Activated T-helper 1 cell treated with anti-CD3 and anti-CD28 coated beads, Interleukin-12 subunit alpha, Interleukin-12 subunit beta, Interleukin-2, Interleukin-4 antibody, amounts not matched to agents 30 ng/mL and 10 ng/mL and 1 ng/mL, durations not matched to agents 14 hours and 24 hours and 36 hours (primary cell): Measurements from ENCODE around the gene GLYR1. TPM values are rescaled to one million over a fixed set of nuclear protein-coding genes. Genes with fewer than 3 reads are reported as not detected.

Source experiments
- DNase-seq: peaks from one replicate; pipeline ENCODE4 v3.0.0; 2021; ENCODE audit warnings: low spot score
- H3K27ac Mint-ChIP-seq: one replicate; pipeline ENCODE4 v1.8.0; 2021; ENCODE audit warnings: mild to moderate bottlenecking, mixed read lengths
- H3K27me3 Mint-ChIP-seq: one replicate; pipeline ENCODE4 v1.8.0; 2022; ENCODE audit warnings: mild to moderate bottlenecking, moderate library complexity, mixed read lengths; ENCODE audit not compliant: insufficient read depth
- H3K36me3 Mint-ChIP-seq: one replicate; pipeline ENCODE4 v1.8.0; 2021; ENCODE audit warnings: low read depth, mixed read lengths
- H3K4me1 Mint-ChIP-seq: one replicate; pipeline ENCODE4 v1.8.0; 2021; ENCODE audit warnings: low read depth, mixed read lengths
- H3K4me3 Mint-ChIP-seq: one replicate; pipeline ENCODE4 v1.8.0; 2021; ENCODE audit warnings: mild to moderate bottlenecking, moderate library complexity, mixed read lengths
- H3K9me3 Mint-ChIP-seq: one replicate; pipeline ENCODE4 v1.8.0; 2021; ENCODE audit warnings: mixed read lengths
- intact Hi-C: fragments of 100-400 bp; cut with micrococcal nuclease; formaldehyde crosslinking; loops from one replicate; pipeline ENCODE4 v1.15.1; 2024
- total RNA-seq: library from RNA; stranded (reverse); gene quantifications from 2 replicates; pipeline ENCODE4 v1.2.3, GENCODE V29; 2022

The GLYR1 gene
- total RNA-seq, 1 donor from 2014 or later, result 120 TPM

DNA sequence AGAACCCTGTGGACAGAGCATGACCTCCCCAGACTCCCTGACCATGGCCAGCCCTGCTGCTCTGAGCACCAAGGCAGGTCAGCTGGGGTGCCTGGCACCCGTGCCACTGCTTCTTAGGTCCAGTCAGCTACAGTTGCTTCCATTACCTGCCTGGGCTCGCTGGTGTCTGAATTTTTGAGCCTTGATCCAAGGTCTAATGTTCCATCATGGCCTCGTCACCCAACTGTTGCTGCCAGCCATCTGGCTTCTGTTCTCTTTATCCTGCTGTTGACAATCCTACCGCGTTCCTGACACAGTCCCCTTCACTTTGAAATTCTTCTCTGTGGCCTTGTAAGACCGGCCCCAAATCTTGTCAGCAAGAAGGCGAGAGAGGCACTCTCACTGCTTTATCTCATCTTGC is 16.7 kb downstream of the GLYR1 start:
- H3K27me3 Mint-ChIP-seq, result no peaks in the 10 kb centered on the region
- no peaks in the 10 kb centered on the region for H3K4me1 Mint-ChIP-seq
- no peaks in the 10 kb centered on the region for H3K9me3 Mint-ChIP-seq
- no peak for DNase-seq
- peaks cover 41% of the 10 kb centered on the region for H3K36me3 Mint-ChIP-seq
- no peak overlapping the region for H3K4me3 Mint-ChIP-seq
- intact Hi-C loops, result no loop called here
- H3K27ac Mint-ChIP-seq, result no peak overlapping the region

DNA sequence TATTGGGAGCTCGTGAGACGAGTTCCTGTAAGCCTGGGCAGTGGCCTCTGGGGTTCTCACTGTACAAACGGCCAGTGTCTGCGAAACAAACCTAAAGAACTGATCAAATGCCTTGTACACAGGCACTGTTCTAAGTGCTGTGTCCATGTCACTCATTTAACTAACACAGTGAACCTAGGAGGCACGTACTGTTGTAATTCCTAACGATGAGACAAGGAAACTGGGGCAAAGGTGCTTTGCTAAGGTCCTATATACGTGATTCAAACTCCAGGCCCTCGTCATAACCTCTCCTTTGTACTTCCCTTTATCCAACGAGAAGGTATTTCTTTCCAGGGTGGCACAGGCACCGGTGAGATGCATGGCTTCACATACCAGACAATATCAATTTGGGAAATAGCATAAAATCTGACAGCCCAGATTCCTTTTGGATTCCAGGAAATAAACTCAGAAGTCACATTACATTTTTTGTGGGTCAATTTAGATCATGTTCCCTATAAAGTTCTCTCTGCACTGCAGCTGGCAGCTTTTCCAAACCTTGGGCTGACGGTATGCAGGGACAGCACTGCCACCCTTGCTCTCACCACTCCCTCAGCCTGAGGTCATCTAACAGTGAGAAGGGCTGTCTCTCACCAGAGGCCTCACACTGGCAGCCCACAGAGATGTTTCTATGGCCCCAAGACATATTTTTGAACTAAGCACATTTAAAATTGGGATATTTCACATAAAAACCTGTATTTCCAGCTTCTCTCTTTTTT is 18.3 kb downstream of the GLYR1 start:
- Mint-ChIP-seq H3K36me3 (peaks cover 50% of the 10 kb centered on the region), H3K4me3 (no peak overlapping the region), H3K27ac (peak overlapping the region; percentile 29), H3K4me1 (no peaks in the 10 kb centered on the region), H3K27me3 (no peaks in the 10 kb centered on the region), H3K9me3 (no peaks in the 10 kb centered on the region)
- no peak for DNase-seq
- intact Hi-C loops, result no loop called here

- no peak overlapping the region for H3K27ac Mint-ChIP-seq
- H3K27me3 Mint-ChIP-seq, result no peaks in the 10 kb centered on the region
- H3K4me1 Mint-ChIP-seq, result no peaks in the 10 kb centered on the region
- intact Hi-C loops, result no loop called here
- no peak overlapping the region for H3K4me3 Mint-ChIP-seq
- H3K9me3 Mint-ChIP-seq, result no peaks in the 10 kb centered on the region
- no peak for DNase-seq
- H3K36me3 Mint-ChIP-seq, result peaks cover 46% of the 10 kb centered on the region
These were observed 20.1 kb downstream of the GLYR1 start for GRCh38 chr16:4826980-4827379.

DNA sequence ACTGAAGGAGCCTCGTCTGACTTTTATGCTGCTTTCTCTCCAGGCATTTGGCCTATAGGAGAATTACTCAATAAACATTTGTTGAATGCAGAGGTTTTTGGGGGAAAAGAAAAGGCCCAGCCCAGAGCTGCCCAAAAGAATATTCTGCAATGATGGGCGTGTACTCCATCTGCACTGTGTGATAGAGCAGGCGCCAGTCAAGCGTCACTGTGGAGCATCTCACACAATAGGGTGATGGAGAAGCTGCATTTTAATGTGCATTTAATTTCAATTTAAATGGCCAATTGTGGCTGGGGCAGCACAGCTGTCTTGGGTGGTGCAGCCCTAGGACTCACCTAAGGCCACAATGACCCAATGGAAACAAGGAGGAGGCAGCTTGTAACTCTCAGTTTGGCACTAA is 20.6 kb downstream of the GLYR1 start:
- Mint-ChIP-seq H3K27me3 (no peaks in the 10 kb centered on the region), H3K27ac (no peak overlapping the region), H3K4me1 (no peaks in the 10 kb centered on the region), H3K9me3 (no peaks in the 10 kb centered on the region), H3K36me3 (peaks cover 49% of the 10 kb centered on the region), H3K4me3 (no peak overlapping the region)
- intact Hi-C loops, result no loop called here
- DNase-seq, result no peak

DNA sequence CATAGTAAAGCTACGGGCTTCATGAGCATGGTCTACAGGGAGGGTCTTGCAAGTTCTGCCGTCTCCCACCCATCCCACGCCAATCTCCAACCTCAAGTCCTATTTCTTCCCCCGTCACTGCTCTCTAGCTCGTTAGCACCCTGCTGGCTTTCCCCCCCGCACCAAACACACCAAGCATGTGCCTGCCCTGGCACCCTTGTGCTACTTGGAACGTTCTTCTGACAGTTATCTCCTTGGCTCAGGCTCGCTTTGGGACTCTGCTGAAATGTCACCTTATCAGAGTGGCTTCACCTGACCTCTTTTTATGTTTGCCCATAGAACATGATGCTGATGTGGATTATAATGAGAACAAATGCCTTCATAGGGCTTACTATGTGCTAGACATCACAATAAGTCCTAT is 21.9 kb downstream of the GLYR1 start:
- H3K36me3 Mint-ChIP-seq, result peaks cover 44% of the 10 kb centered on the region
- H3K9me3 Mint-ChIP-seq, result no peaks in the 10 kb centered on the region
- intact Hi-C loops, result no loop called here
- no peak overlapping the region for H3K4me3 Mint-ChIP-seq
- H3K27me3 Mint-ChIP-seq, result no peaks in the 10 kb centered on the region
- H3K27ac Mint-ChIP-seq, result no peak overlapping the region
- no peaks in the 10 kb centered on the region for H3K4me1 Mint-ChIP-seq
- DNase-seq, result no peak

GRCh38 chr16:4820652-4821051 is 26.4 kb downstream of the GLYR1 start:
- no peaks in the 10 kb centered on the region for H3K4me1 Mint-ChIP-seq
- DNase-seq, result no peak

GRCh38 chr16:4814542-4815173 is 32.4 kb downstream of the GLYR1 start:
- no peaks in the 10 kb centered on the region for H3K27me3 Mint-ChIP-seq
- no peak overlapping the region for H3K4me3 Mint-ChIP-seq
- DNase-seq, result no peak
- intact Hi-C loops, result no loop called here
- H3K9me3 Mint-ChIP-seq, result no peaks in the 10 kb centered on the region
- H3K27ac Mint-ChIP-seq, result no peak overlapping the region
- no peaks in the 10 kb centered on the region for H3K4me1 Mint-ChIP-seq
- H3K36me3 Mint-ChIP-seq, result peaks cover 38% of the 10 kb centered on the region

More at GRCh38 chr16:4820652-4821051, 26.4 kb downstream of the GLYR1 start:
- H3K9me3 Mint-ChIP-seq, result no peaks in the 10 kb centered on the region
- H3K27ac Mint-ChIP-seq, result no peak overlapping the region
- intact Hi-C loops, result no loop called here
- H3K27me3 Mint-ChIP-seq, result no peaks in the 10 kb centered on the region
- peaks cover 44% of the 10 kb centered on the region for H3K36me3 Mint-ChIP-seq
- no peak overlapping the region for H3K4me3 Mint-ChIP-seq

GRCh38 chr16:4814046-4814445 is 33.0 kb downstream of the GLYR1 start:
- Mint-ChIP-seq H3K27me3 (no peaks in the 10 kb centered on the region), H3K4me3 (no peak overlapping the region), H3K27ac (no peak overlapping the region), H3K4me1 (no peaks in the 10 kb centered on the region), H3K36me3 (peaks cover 36% of the 10 kb centered on the region), H3K9me3 (no peaks in the 10 kb centered on the region)
- no peak for DNase-seq
- intact Hi-C loops, result no loop called here

DNA sequence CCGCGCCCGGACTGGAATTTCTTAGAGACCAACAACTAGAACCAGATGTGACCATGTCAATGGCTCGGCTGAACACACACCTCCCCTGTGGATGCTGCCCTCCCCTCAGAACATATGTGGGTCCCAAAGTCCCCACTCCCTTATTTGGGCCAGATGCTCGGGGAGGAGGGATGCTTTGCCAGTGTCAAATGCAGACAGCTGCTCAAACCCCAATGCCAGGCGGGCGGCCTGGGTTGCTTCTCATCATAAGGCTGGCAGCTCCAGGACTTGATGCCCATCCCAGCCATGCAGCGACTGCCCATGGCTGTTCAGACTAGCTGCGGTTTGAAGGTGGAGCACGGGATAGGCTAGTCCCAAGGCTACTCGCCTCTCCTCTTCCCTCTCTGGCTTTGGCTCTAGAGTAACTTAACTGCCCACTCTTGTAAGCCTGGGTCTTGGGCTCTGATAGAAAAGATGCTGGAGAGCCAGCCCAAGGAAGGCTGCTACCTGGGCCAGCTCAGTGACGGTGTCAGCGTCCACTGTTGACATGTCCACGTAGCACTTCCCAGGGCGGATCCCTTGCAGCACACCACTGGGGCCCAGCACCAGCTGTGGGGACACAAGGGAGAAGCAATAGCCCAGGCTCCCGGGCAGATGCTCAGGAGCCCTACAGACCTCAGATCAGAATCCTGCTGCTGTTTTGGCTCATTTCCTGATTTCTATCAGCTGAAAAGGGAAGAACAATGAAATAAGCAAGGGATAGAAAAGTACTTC is 33.7 kb downstream of the GLYR1 start:
- peaks cover 35% of the 10 kb centered on the region for H3K36me3 Mint-ChIP-seq
- no peak overlapping the region for H3K27ac Mint-ChIP-seq
- no peaks in the 10 kb centered on the region for H3K27me3 Mint-ChIP-seq

DNA sequence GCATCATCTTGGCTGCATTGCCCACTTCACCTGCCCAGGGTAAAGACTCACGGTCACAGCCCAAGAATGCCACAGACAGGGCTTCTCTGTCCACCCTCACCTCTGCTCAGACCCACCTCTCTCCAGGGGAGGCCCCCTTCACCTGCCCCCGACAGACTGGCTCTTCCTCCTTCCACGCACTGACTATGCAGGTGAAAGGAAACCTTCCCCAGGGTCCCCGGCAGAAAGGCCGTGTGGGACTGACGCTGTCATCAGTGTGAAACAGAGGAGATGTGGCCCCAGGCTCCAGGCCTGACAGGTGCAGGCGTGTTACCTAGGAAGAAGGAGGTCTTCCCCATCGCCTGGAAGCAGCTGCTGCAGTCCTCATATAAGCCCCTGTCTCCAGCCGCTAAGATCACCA is 35.3 kb downstream of the GLYR1 start:
- intact Hi-C loops, result no loop called here
- no peaks in the 10 kb centered on the region for H3K4me1 Mint-ChIP-seq
- H3K4me3 Mint-ChIP-seq, result no peak overlapping the region
- no peaks in the 10 kb centered on the region for H3K27me3 Mint-ChIP-seq
- H3K27ac Mint-ChIP-seq, result no peak overlapping the region
- no peak for DNase-seq
- H3K36me3 Mint-ChIP-seq, result peaks cover 35% of the 10 kb centered on the region
- no peaks in the 10 kb centered on the region for H3K9me3 Mint-ChIP-seq

More for the DNA sequence above, 33.7 kb downstream of the GLYR1 start:
- no peak for DNase-seq
- Mint-ChIP-seq H3K4me1 (no peaks in the 10 kb centered on the region), H3K9me3 (no peaks in the 10 kb centered on the region), H3K4me3 (no peak overlapping the region)
- intact Hi-C loops, result no loop called here

DNA sequence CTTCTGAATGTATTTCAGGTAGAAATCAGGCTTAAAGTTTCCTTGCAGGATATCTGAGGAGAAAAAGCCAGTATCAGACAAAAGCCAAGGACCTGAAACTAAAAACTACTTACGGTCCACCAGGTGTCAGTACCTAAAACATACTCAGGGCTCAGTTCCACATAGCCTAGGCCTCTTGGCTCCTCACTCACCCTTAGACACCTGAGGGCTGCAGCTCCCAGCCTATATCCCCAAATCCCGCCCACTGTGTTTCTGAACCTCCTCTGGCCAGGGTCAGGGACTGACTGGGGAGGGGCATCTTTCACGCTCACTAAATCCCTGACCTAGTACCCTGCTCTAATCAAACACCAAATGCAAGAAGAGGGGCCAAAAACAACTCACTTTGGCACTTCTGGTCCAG is 35.8 kb downstream of the GLYR1 start:
- Mint-ChIP-seq H3K27ac (no peak overlapping the region), H3K36me3 (peaks cover 32% of the 10 kb centered on the region), H3K4me3 (no peak overlapping the region), H3K9me3 (no peaks in the 10 kb centered on the region), H3K27me3 (no peaks in the 10 kb centered on the region), H3K4me1 (no peaks in the 10 kb centered on the region)
- no peak for DNase-seq
- intact Hi-C loops, result no loop called here

- no peak for DNase-seq
- H3K27ac Mint-ChIP-seq, result no peak overlapping the region
- intact Hi-C loops, result no loop called here
These were observed 40.8 kb downstream of the GLYR1 start for GRCh38 chr16:4806280-4806679.

DNA sequence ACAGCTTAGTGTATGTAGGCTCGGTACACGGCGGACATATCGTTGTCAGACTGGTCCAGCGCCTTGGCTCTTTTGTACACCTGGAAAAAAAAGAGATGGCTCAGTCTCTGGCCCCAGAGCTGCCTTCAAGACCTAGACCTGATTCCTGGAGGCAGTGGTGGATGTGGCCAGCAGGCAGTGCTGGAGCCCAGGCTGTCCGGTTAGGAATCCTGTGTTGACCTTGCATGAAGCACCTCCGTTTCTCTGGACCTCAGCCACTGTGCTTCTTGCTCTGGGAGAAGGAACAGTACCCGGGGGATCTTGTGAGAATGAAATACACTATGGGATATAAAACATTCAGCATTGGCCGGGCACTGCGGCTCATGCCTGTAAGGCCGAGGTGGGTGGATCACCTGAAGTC is 41.9 kb downstream of the GLYR1 start:
- Mint-ChIP-seq H3K4me3 (no peak overlapping the region), H3K9me3 (no peaks in the 10 kb centered on the region), H3K36me3 (peaks cover 21% of the 10 kb centered on the region), H3K4me1 (peaks cover 9% of the 10 kb centered on the region), H3K27me3 (no peaks in the 10 kb centered on the region), H3K27ac (no peak overlapping the region)
- DNase-seq, result no peak
- intact Hi-C loops, result no loop called here

More at GRCh38 chr16:4806280-4806679, 40.8 kb downstream of the GLYR1 start:
- H3K9me3 Mint-ChIP-seq, result no peaks in the 10 kb centered on the region
- no peaks in the 10 kb centered on the region for H3K27me3 Mint-ChIP-seq
- no peak overlapping the region for H3K4me3 Mint-ChIP-seq
- H3K36me3 Mint-ChIP-seq, result peaks cover 21% of the 10 kb centered on the region
- H3K4me1 Mint-ChIP-seq, result peaks cover 9% of the 10 kb centered on the region
